GM12878 (cell line): ENCODE results near the gene FDX2. TPM values are rescaled to one million over a fixed set of nuclear protein-coding genes. Genes with fewer than 3 reads are reported as not detected.

Experiments
- ATAC-seq: fragments of 200-7000 bp; cut with Tn5 transposase; 3 replicates; pipeline ENCODE4 v1.9.1; 2020; ENCODE audit warnings: mild to moderate bottlenecking, moderate library complexity
- BruUV-seq: library from RNA; stranded (reverse); fragments of 400-500 nt; replicated peaks from 2 replicates; lab custom pipeline; 2021; lab: Mats Ljungman, UMichigan
- CTCF ChIA-PET: fragments of 300-600 bp; sonication (Branson Sonifier 250); formaldehyde crosslinking; extraction: SDS; loops from one replicate; lab custom pipeline; 2021; ENCODE audit warnings: inconsistent platforms; lab: Yijun Ruan, JAX
- POLR2A ChIA-PET: fragments of 350-600 bp; formaldehyde crosslinking; extraction: SDS; loops from one replicate; lab custom pipeline; 2021; ENCODE audit warnings: inconsistent platforms; lab: Charles Lee
- RAD21 ChIA-PET: fragments of 300-600 bp; sonication (Branson Sonifier 250); formaldehyde crosslinking; loops from one replicate; lab custom pipeline; 2023; ENCODE audit warnings: antibody characterized with exemption; ENCODE audit not compliant: unreplicated experiment; lab: Charles Lee
- SMC1A ChIA-PET: fragments of 300-600 bp; sonication (Branson Sonifier 250); formaldehyde crosslinking; loops from one replicate; lab custom pipeline; 2023; ENCODE audit not compliant: unreplicated experiment, uncharacterized antibody; lab: Charles Lee
- DNase-seq: peaks from one replicate; pipeline ENCODE4 v3.0.0-alpha.2; 2011; ENCODE audit warnings: low read depth, low spot score
- FAIRE-seq: peaks from 3 replicates; lab custom pipeline; 2011; peaks lifted over from hg19 to GRCh38; lab: Jason Lieb, UNC
- H2AFZ ChIP-seq: 2 replicates; pipeline ENCODE4 v1.6.0; 2011; ENCODE audit warnings: low read depth, low read length, control low read depth; ENCODE audit not compliant: control insufficient read depth
- H3K27ac ChIP-seq: 2 replicates; pipeline ENCODE4 v1.5.1; 2011; ENCODE audit warnings: control low read depth; ENCODE audit not compliant: control insufficient read depth, insufficient read depth
- H3K27me3 ChIP-seq, 2 experiments: replicated peaks in 1 of 2; 2 replicates each; pipeline versions ENCODE4 v1.6.0 to v1.6.1; 2011; ENCODE audit warnings: low read length in 1 of 2; ENCODE audit not compliant: control insufficient read depth in 2 of 2, insufficient read depth in 2 of 2
- H3K36me3 ChIP-seq, 2 experiments: 2 replicates each; pipeline ENCODE4 v1.5.1; 2011; ENCODE audit warnings: low read length in 1 of 2; ENCODE audit not compliant: control insufficient read depth in 2 of 2, insufficient read depth in 2 of 2
- H3K4me1 ChIP-seq: 2 replicates; pipeline ENCODE4 v1.6.1; 2011; ENCODE audit warnings: mild to moderate bottlenecking, low read length, moderate library complexity, mixed read lengths; ENCODE audit not compliant: control insufficient read depth, insufficient read depth
- H3K4me2 ChIP-seq: 2 replicates; pipeline ENCODE4 v1.6.0; 2011; ENCODE audit warnings: control low read depth; ENCODE audit not compliant: control insufficient read depth, insufficient read depth
- H3K4me3 ChIP-seq: fragments of 200-600 bp; sonication (generic); 2 replicates; pipeline ENCODE4 v1.5.1; 2016
- H3K79me2 ChIP-seq: 2 replicates; pipeline ENCODE4 v1.6.0; 2011; ENCODE audit warnings: low read length; ENCODE audit not compliant: control insufficient read depth, insufficient read depth
- H3K9ac ChIP-seq: 2 replicates; pipeline ENCODE4 v1.8.0; 2011; ENCODE audit warnings: low read length, control low read depth, mixed read lengths; ENCODE audit not compliant: control insufficient read depth, insufficient read depth
- H3K9me3 ChIP-seq: replicated peaks from 3 replicates; pipeline ENCODE4 v1.5.1; 2011; ENCODE audit warnings: mild to moderate bottlenecking, low read length; ENCODE audit not compliant: control insufficient read depth, insufficient read depth
- H4K20me1 ChIP-seq: 2 replicates; pipeline ENCODE4 v1.6.0; 2011; ENCODE audit not compliant: control insufficient read depth, insufficient read depth
- MYC ChIP-seq: IDR thresholded peaks from 2 replicates; pipeline ENCODE4 v1.6.1; 2011; ENCODE audit warnings: mild to moderate bottlenecking, low read length, moderate library complexity, inconsistent platforms; ENCODE audit not compliant: insufficient read depth, insufficient replicate concordance, insufficient read length, severe bottlenecking
- SUPT20H ChIP-seq: IDR thresholded peaks from 2 replicates; pipeline ENCODE4 v1.6.1; 2011; ENCODE audit warnings: low read depth, mild to moderate bottlenecking, low read length, moderate library complexity, borderline replicate concordance; ENCODE audit not compliant: control insufficient read depth
- WGBS: methylation state at CpG from one replicate; pipeline ENCODE4 v1.1.6; 2016; ENCODE audit warnings: low lambda C conversion rate; ENCODE audit not compliant: insufficient replicate concordance, insufficient coverage; ENCODE audit errors: missing lambda C conversion rate; 5-methylcytosine and 5-hydroxymethylcytosine counted together
- in situ Hi-C: fragments of 300-500 bp; cut with MboI; formaldehyde crosslinking; loops from 9 replicates; pipeline ENCODE4 v1.14.3; 2018; ENCODE audit warnings: mixed read lengths
- intact Hi-C: fragments of 100-400 bp; cut with micrococcal nuclease; formaldehyde crosslinking; loops from one replicate; pipeline ENCODE4 v1.14.2; 2022; ENCODE audit not compliant: unreplicated experiment
- polyA plus RNA-seq, 11 experiments: library from polyadenylated mRNA; depleted of rRNA in 4 of 11; unstranded in 6 of 11; stranded (reverse) in 5 of 11; fragments of >200 nt; fragmentation: Nextera tagmentation in 4 of 11; fragmentation: Illumina TruSeq in 1 of 11; extraction: Ambion mirVana in 4 of 11; extraction: Trizol in 1 of 11; gene quantifications; 1 replicate in 1 of 11; 2 replicates in 10 of 11; pipeline versions ENCODE4 v1.2.1 to v1.2.3, GENCODE V29; 2011 to 2016; ENCODE audit warnings: inconsistent platforms in 2 of 11, missing spikeins in 2 of 11, low read depth in 1 of 11
- total RNA-seq, 4 experiments: library from RNA; depleted of rRNA in 3 of 4; stranded (reverse); fragments of >200 nt in 3 of 4; fragmentation: Illumina TruSeq in 1 of 4; extraction: Trizol in 1 of 4; gene quantifications; 2 replicates each; pipeline versions ENCODE4 v1.2.1 to v1.2.3, GENCODE V29; 2013 to 2021

FDX2 gene
- total and polyA plus RNA-seq, 10 of the 15 experiments (the other 5 are each of a cell fraction or from before 2014, with no cell fraction given) = 1.4 to 50.4 (median 24.7) TPM

- Histone ChIP-seq H3K36me3 (peaks cover 0 to 25% of the 10 kb centered on the region in 2 experiments; a peak in 3 of 4 replicates), H3K27me3 (no peaks in the 10 kb centered on the region), H3K79me2 (peaks cover 6% of the 10 kb centered on the region), H3K4me1 (peaks cover 5% of the 10 kb centered on the region), H3K4me3 (no peak overlapping the region), H3K4me2 (no peak overlapping the region), H4K20me1 (no peaks in the 10 kb centered on the region), H3K9ac (no peak overlapping the region), H2AFZ (no peak overlapping the region), H3K9me3 (no peaks in the 10 kb centered on the region), H3K27ac (no peak overlapping the region)
- intact Hi-C loops (no loop called here), in situ Hi-C loops (no loop called here)
- DNase-seq (no peak), ATAC-seq (no peak), FAIRE-seq (no peak)
- no TSS peak for BruUV-seq
- POLR2A ChIA-PET = interaction anchor here (0.5 kb wide), 1 partner anchor 46 kb away, joined by 3 read pairs; the partner anchor contains the start of gene ICAM1
- 74% methylated on average over 16 of the region's 29 CpGs for WGBS
- CTCF ChIA-PET = no interaction called here
- SMC1A ChIA-PET = no interaction called here
- TF ChIP-seq SUPT20H (no peak), MYC (no peak)
- RAD21 ChIA-PET = interaction anchor here (0.6 to 1.7 kb wide), 3 partner anchors 16 to 157 kb away, joined by 3 read pairs; partner anchors contain the start of gene RAVER1
Observed at GRCh38 chr19:10317045-10317856, 1.4 kb upstream of the FDX2 start.
